IMR-90 (cell line): ENCODE data around the gene EPC2. TPM values are rescaled to one million over a fixed set of nuclear protein-coding genes. Genes with fewer than 3 reads are reported as not detected.
A peak's percentile ranks its signal among the peaks of the same experiment; 100 is the strongest.

ENCODE experiments used
- ATAC-seq: fragments of 200-7000 bp; cut with Tn5 transposase; 2 replicates; pipeline ENCODE4 v1.9.1; 2020; ENCODE audit warnings: low read depth, mild to moderate bottlenecking, moderate library complexity
- BruUV-seq: library from RNA; stranded (reverse); fragments of 400-500 nt; replicated peaks from 2 replicates; lab custom pipeline; 2021; lab: Mats Ljungman, UMichigan
- CTCF ChIA-PET: fragments of 300-600 bp; formaldehyde crosslinking; extraction: SDS; loops from one replicate; lab custom pipeline; 2021; ENCODE audit warnings: antibody characterized with exemption; lab: Yijun Ruan, JAX
- POLR2A ChIA-PET: fragments of 300-600 bp; sonication (Branson Sonifier 250); formaldehyde crosslinking; loops from one replicate; lab custom pipeline; 2022; ENCODE audit warnings: antibody characterized with exemption; ENCODE audit not compliant: unreplicated experiment; lab: Charles Lee
- DNase-seq: peaks from one replicate; pipeline ENCODE4 v3.0.0; 2013
- H2AFZ ChIP-seq: replicated peaks from 2 replicates; pipeline ENCODE3; 2013; ENCODE audit warnings: low read length, mild to moderate bottlenecking; ENCODE audit not compliant: poor library complexity
- H2AK5ac ChIP-seq: 2 replicates; pipeline ENCODE4 v1.6.1; 2013; ENCODE audit warnings: low read depth, low read length, inconsistent platforms
- H2AK9ac ChIP-seq: replicated peaks from 2 replicates; pipeline ENCODE3; 2013; ENCODE audit warnings: mild to moderate bottlenecking, low read depth, low read length, moderate library complexity; ENCODE audit not compliant: poor library complexity
- H2BK120ac ChIP-seq: 2 replicates; pipeline ENCODE4 v1.6.1; 2013; ENCODE audit warnings: low read depth, low read length, inconsistent platforms
- H2BK15ac ChIP-seq: 3 replicates; pipeline ENCODE4 v1.6.1; 2013; ENCODE audit warnings: low read depth, low read length, inconsistent platforms
- H2BK20ac ChIP-seq: 2 replicates; pipeline ENCODE4 v1.6.1; 2013; ENCODE audit warnings: low read depth, mild to moderate bottlenecking, inconsistent platforms, low read length, moderate library complexity
- H2BK5ac ChIP-seq: 2 replicates; pipeline ENCODE4 v1.6.1; 2013; ENCODE audit warnings: mild to moderate bottlenecking, low read depth, low read length, inconsistent platforms; ENCODE audit not compliant: poor library complexity, severe bottlenecking
- H3K14ac ChIP-seq: replicated peaks from 2 replicates; pipeline ENCODE4 v1.6.1; 2013; ENCODE audit warnings: low read depth, low read length, inconsistent platforms
- H3K18ac ChIP-seq: 2 replicates; pipeline ENCODE4 v1.6.1; 2013; ENCODE audit warnings: low read depth, low read length, control low read depth
- H3K23ac ChIP-seq: 2 replicates; pipeline ENCODE4 v1.6.1; 2013; ENCODE audit warnings: low read depth, low read length, inconsistent platforms
- H3K27ac ChIP-seq: 2 replicates; pipeline ENCODE4 v1.5.1; 2013; ENCODE audit warnings: mild to moderate bottlenecking, control low read depth, low read length; ENCODE audit not compliant: insufficient read depth
- H3K27me3 ChIP-seq: 2 replicates; pipeline ENCODE4 v1.6.1; 2013; ENCODE audit warnings: low read length; ENCODE audit not compliant: control insufficient read depth, insufficient read depth
- H3K36me3 ChIP-seq: 2 replicates; pipeline ENCODE4 v1.6.1; 2013; ENCODE audit warnings: low read length, mixed read lengths; ENCODE audit not compliant: control insufficient read depth, insufficient read depth
- H3K4ac ChIP-seq: 2 replicates; pipeline ENCODE4 v1.6.1; 2013; ENCODE audit warnings: low read depth, low read length, inconsistent platforms
- H3K4me1 ChIP-seq: 2 replicates; pipeline ENCODE4 v1.6.1; 2013; ENCODE audit warnings: low read length, mixed read lengths; ENCODE audit not compliant: control insufficient read depth, insufficient read depth
- H3K4me2 ChIP-seq: 2 replicates; pipeline ENCODE4 v1.6.1; 2013; ENCODE audit warnings: low read depth, mild to moderate bottlenecking, control low read depth, low read length, moderate library complexity
- H3K4me3 ChIP-seq: 2 replicates; pipeline ENCODE4 v1.5.1; 2013; ENCODE audit warnings: low read depth, mild to moderate bottlenecking, control low read depth, low read length, moderate library complexity; ENCODE audit not compliant: insufficient read depth
- H3K56ac ChIP-seq: 2 replicates; pipeline ENCODE4 v1.6.1; 2013; ENCODE audit warnings: low read length, inconsistent platforms; ENCODE audit not compliant: insufficient read depth; ENCODE audit errors: extremely low read depth
- H3K79me1 ChIP-seq, 2 experiments: 2 replicates each; pipeline ENCODE4 v1.6.1; 2013; ENCODE audit warnings: low read length in 2 of 2, inconsistent platforms in 1 of 2, low read depth in 1 of 2
- H3K9ac ChIP-seq: 2 replicates; pipeline ENCODE4 v1.6.1; 2013; ENCODE audit warnings: low read depth, low read length, control low read depth
- H3K9me1 ChIP-seq: 2 replicates; pipeline ENCODE4 v1.6.1; 2013; ENCODE audit warnings: low read length, inconsistent platforms; ENCODE audit not compliant: insufficient read depth
- H3K9me3 ChIP-seq: 2 replicates; pipeline ENCODE4 v1.6.1; 2013; ENCODE audit warnings: low read length; ENCODE audit not compliant: control insufficient read depth, insufficient read depth
- H4K20me1 ChIP-seq: 2 replicates; pipeline ENCODE4 v1.6.1; 2013; ENCODE audit warnings: low read length, inconsistent platforms; ENCODE audit not compliant: insufficient read depth
- H4K5ac ChIP-seq: 2 replicates; pipeline ENCODE4 v1.6.1; 2013; ENCODE audit warnings: mild to moderate bottlenecking, low read depth, low read length, control low read depth
- H4K8ac ChIP-seq, 2 experiments: 2 replicates each; pipeline ENCODE4 v1.6.1; 2013; ENCODE audit warnings: low read depth in 2 of 2, low read length in 2 of 2, control low read depth in 1 of 2, inconsistent platforms in 1 of 2
- H4K91ac ChIP-seq: 2 replicates; pipeline ENCODE4 v1.6.1; 2013; ENCODE audit warnings: low read depth, low read length, inconsistent platforms; ENCODE audit not compliant: insufficient read depth
- BHLHE40 ChIP-seq: fragments of 150-350 bp; IDR thresholded peaks from 2 replicates; pipeline ENCODE4 v1.6.1; 2016; ENCODE audit warnings: mild to moderate bottlenecking, low read depth, low read length
- NFE2L2 ChIP-seq: fragments of 150-350 bp; IDR thresholded peaks from 2 replicates; pipeline ENCODE4 v1.6.1; 2016; ENCODE audit warnings: low read depth, mild to moderate bottlenecking, low read length
- WGBS, 2 experiments: methylation state at CpG; one replicate each; pipeline versions ENCODE4 v1.1.5 to v1.1.7; 2013; ENCODE audit warnings: missing lambda C conversion rate in 2 of 2; ENCODE audit not compliant: insufficient read length in 1 of 2; ENCODE audit errors: extremely low coverage in 2 of 2; 5-methylcytosine and 5-hydroxymethylcytosine counted together
- dilution Hi-C: fragments of 300-500 bp; cut with HindIII; formaldehyde crosslinking; loops from one replicate; pipeline ENCODE4 v1.14.3; 2018; ENCODE audit warnings: low sequenced_read_pairs; ENCODE audit not compliant: unreplicated experiment
- in situ Hi-C: fragments of 300-500 bp; cut with MboI; formaldehyde crosslinking; loops from 3 replicates; pipeline ENCODE4 v1.14.3; 2019; ENCODE audit warnings: low sequenced_read_pairs, inconsistent platforms, mixed read lengths
- intact Hi-C: fragments of 100-400 bp; cut with micrococcal nuclease; formaldehyde crosslinking; loops from 2 replicates; pipeline ENCODE4 v1.10.0; 2022
- polyA plus RNA-seq, 3 experiments: library from polyadenylated mRNA; depleted of rRNA; stranded (reverse); fragments of >200 nt; gene quantifications; 2 replicates each; pipeline ENCODE4 v1.2.3, GENCODE V29; 2012; ENCODE audit warnings: low replicate concordance in 1 of 3
- total RNA-seq: library from RNA; depleted of rRNA; stranded (reverse); fragments of >200 nt; gene quantifications from 2 replicates; pipeline ENCODE4 v1.2.3, GENCODE V29; 2012

EPC2 gene
- total and polyA plus RNA-seq, 2 of the 4 experiments (the other 2 are of a cell fraction) = 10.6 to 22.6 TPM

DNA sequence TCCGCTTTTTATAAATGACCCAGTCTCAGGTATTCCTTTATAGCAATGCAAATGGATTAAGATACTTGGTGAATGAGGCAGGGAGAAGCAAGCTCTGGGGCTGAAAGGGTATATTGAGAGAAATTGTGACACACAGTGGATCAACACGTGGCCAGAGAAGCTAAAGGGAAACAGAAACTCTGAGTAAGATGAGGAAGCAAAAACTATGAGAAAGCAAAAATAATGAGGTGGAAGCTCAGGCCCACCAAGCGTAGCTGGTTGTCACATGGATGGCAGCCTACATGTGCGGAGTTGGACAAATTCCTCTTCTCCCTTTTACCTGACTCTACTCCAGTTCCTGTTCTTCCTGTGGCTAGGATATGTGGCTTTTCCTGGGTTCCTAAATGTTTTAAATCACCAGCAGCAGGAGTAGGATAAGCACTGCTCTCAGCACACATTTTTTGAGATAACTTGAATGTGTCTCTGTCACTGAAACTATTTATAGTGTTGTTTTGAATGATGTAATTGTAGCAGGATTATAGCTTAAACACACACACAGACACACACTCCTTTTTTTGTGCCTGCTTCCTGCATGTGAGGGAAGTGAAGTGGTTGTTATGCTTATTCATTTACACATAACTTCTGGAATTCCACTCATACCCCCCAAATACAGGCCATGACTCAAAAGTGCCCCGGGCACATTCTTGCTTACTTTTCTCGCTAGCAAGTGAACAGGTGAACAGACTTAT is 30.1 kb upstream of the EPC2 start:
- Histone ChIP-seq H3K9ac (no peak overlapping the region), H3K4me3 (no peak overlapping the region), H3K23ac (no peak overlapping the region), H3K36me3 (no peaks in the 10 kb centered on the region), H2AFZ (peak overlapping the region; percentile 36), H4K20me1 (no peaks in the 10 kb centered on the region), H3K9me1 (no peaks in the 10 kb centered on the region), H3K56ac (no peak overlapping the region), H2AK5ac (no peak overlapping the region), H2BK20ac (no peak overlapping the region), H4K8ac (no peak overlapping the region), H4K5ac (no peak overlapping the region), H3K4ac (no peak overlapping the region), H4K91ac (no peak overlapping the region), H2BK120ac (no peak overlapping the region), H3K79me1 (no peaks in the 10 kb centered on the region), H2BK15ac (no peak overlapping the region), H3K4me2 (peak overlapping the region; percentile 43), H3K27me3 (peaks cover 6% of the 10 kb centered on the region), H3K14ac (no peak overlapping the region), H3K4me1 (no peaks in the 10 kb centered on the region; the same call in 1 of the 2 replicates), H3K9me3 (no peaks in the 10 kb centered on the region), H3K27ac (no peak overlapping the region), H2BK5ac (no peak overlapping the region), H2AK9ac (no peak overlapping the region), H3K18ac (no peak overlapping the region)
- ATAC-seq = peak; percentile 75
- dilution Hi-C loops (no loop called here), intact Hi-C loops (no loop called here), in situ Hi-C loops (no loop called here)
- BruUV-seq = no TSS peak
- no peak for TF ChIP-seq NFE2L2
- TF ChIP-seq BHLHE40 = peak; percentile 18; the same call in 1 of the 2 replicates
- ChIA-PET CTCF (interaction anchor here (0.9 kb wide), 1 partner anchor 110 kb away, joined by 3 read pairs; no protein-coding TSS in a partner anchor), POLR2A (no interaction called here)
- DNase-seq = peak; percentile 39
- no CpG with 5 or more reads among the region's 6 CpGs for WGBS, 2 experiments
